Vagina (tissue), 2 donors: ENCODE measurements around the gene FNDC7. TPM values are rescaled to one million over a fixed set of nuclear protein-coding genes. Genes with fewer than 3 reads are reported as not detected.

Experiments
- DNase-seq, 2 donors: peaks; one replicate each; pipeline ENCODE4 v3.0.0-alpha.2; 2017; ENCODE audit errors: extremely low spot score in 2 of 2
- H3K27ac ChIP-seq: fragments of 200-600 bp; sonication (generic); one replicate; pipeline ENCODE4 v1.5.1; 2019
- H3K27me3 ChIP-seq: fragments of 200-600 bp; sonication (generic); one replicate; pipeline ENCODE4 v1.5.1; 2019
- H3K36me3 ChIP-seq, 2 donors: fragments of 200-600 bp; sonication (generic); one replicate each; pipeline ENCODE4 v1.5.1; 2017 to 2019
- H3K4me1 ChIP-seq: fragments of 200-600 bp; sonication (generic); one replicate; pipeline ENCODE4 v1.5.1; 2019
- H3K4me3 ChIP-seq, 2 donors: fragments of 200-600 bp; sonication (generic); 1 replicate in 1 of 2; 2 replicates in 1 of 2; pipeline ENCODE4 v1.5.1; 2016 to 2019
- H3K9me3 ChIP-seq: fragments of 200-600 bp; sonication (generic); one replicate; pipeline ENCODE4 v1.5.1; 2019
- CTCF ChIP-seq, 3 experiments: fragments of 450-650 bp in 2 of 3; fragments of 200-600 bp in 1 of 3; sonication (generic) in 1 of 3; IDR thresholded peaks; one replicate each; pipeline ENCODE4 v1.5.1; 2017 to 2019; ENCODE audit warnings: antibody characterized with exemption in 3 of 3, mild to moderate bottlenecking in 2 of 3, moderate library complexity in 2 of 3
- POLR2A ChIP-seq, 2 donors: fragments of 450-650 bp; IDR thresholded peaks; one replicate each; pipeline ENCODE4 v1.6.1; 2017; ENCODE audit warnings: antibody characterized with exemption in 2 of 2, mild to moderate bottlenecking in 2 of 2, moderate library complexity in 2 of 2
- POLR2AphosphoS5 ChIP-seq, 2 donors: sonication (generic); formaldehyde crosslinking; IDR thresholded peaks; one replicate each; pipeline ENCODE4 v1.9.0; 2017; ENCODE audit warnings: antibody characterized with exemption in 2 of 2, mild to moderate bottlenecking in 2 of 2, low read depth in 1 of 2; ENCODE audit not compliant: insufficient read depth in 1 of 2
- intact Hi-C: fragments of 100-400 bp; cut with DNase I; formaldehyde crosslinking; loops from one replicate; pipeline ENCODE4 v1.15.1; 2023
- total RNA-seq: library from RNA; depleted of rRNA; stranded (reverse); fragments of >200 nt; gene quantifications from one replicate; pipeline ENCODE4 v1.2.3, GENCODE V29; 2016

FNDC7 gene
- total RNA-seq, 1 donor from 2014 or later: not detected

- Histone ChIP-seq H3K9me3 (no peaks in the 10 kb centered on the region), H3K4me3 (no peak overlapping the region), H3K36me3 (no peaks in the 10 kb centered on the region), H3K27ac (no peak overlapping the region), H3K27me3 (no peaks in the 10 kb centered on the region), H3K4me1 (no peaks in the 10 kb centered on the region)
- no peak for DNase-seq
- intact Hi-C loops: no loop called here
- TF ChIP-seq POLR2AphosphoS5 (IDR thresholded peaks at IDR 0.05; ENCODE audit: insufficient read depth in 1 of 2, low read depth in 1 of 2) (no peak), POLR2A (IDR thresholded peaks at IDR 0.05) (no peak), CTCF (IDR thresholded peaks at IDR 0.05) (no peak)
Observed at GRCh38 chr1:108668777-108669176, 43.9 kb upstream of the FNDC7 start.

GRCh38 chr1:108669679-108670078 is 43.0 kb upstream of the FNDC7 start:
- no peak overlapping the region for H3K4me3 ChIP-seq
- intact Hi-C loops: no loop called here
- H3K27ac ChIP-seq: no peak overlapping the region
- no peaks in the 10 kb centered on the region for H3K4me1 ChIP-seq
- no peaks in the 10 kb centered on the region for H3K36me3 ChIP-seq
- no peak for TF ChIP-seq CTCF (IDR thresholded peaks at IDR 0.05)
- no peak for TF ChIP-seq POLR2A (IDR thresholded peaks at IDR 0.05)
- no peak for TF ChIP-seq POLR2AphosphoS5 (IDR thresholded peaks at IDR 0.05; ENCODE audit: insufficient read depth in 1 of 2, low read depth in 1 of 2)
- H3K27me3 ChIP-seq: no peaks in the 10 kb centered on the region
- H3K9me3 ChIP-seq: no peaks in the 10 kb centered on the region
- DNase-seq: no peak

- Histone ChIP-seq H3K9me3 (no peaks in the 10 kb centered on the region), H3K27me3 (no peaks in the 10 kb centered on the region), H3K27ac (no peak overlapping the region), H3K4me3 (no peak overlapping the region), H3K4me1 (no peaks in the 10 kb centered on the region), H3K36me3 (no peaks in the 10 kb centered on the region)
- no peak for TF ChIP-seq CTCF (IDR thresholded peaks at IDR 0.05)
- no peak for TF ChIP-seq POLR2A (IDR thresholded peaks at IDR 0.05)
- no peak for TF ChIP-seq POLR2AphosphoS5 (IDR thresholded peaks at IDR 0.05; ENCODE audit: insufficient read depth in 1 of 2, low read depth in 1 of 2)
- DNase-seq: no peak
- intact Hi-C loops: no loop called here
Observed at GRCh38 chr1:108670131-108670773, 42.5 kb upstream of the FNDC7 start.

- TF ChIP-seq CTCF (IDR thresholded peaks at IDR 0.05) (no peak), POLR2A (IDR thresholded peaks at IDR 0.05) (no peak), POLR2AphosphoS5 (IDR thresholded peaks at IDR 0.05; ENCODE audit: insufficient read depth in 1 of 2, low read depth in 1 of 2) (no peak)
- H3K36me3 ChIP-seq: no peaks in the 10 kb centered on the region
- no peak overlapping the region for H3K27ac ChIP-seq
- H3K9me3 ChIP-seq: no peaks in the 10 kb centered on the region
- H3K27me3 ChIP-seq: no peaks in the 10 kb centered on the region
- intact Hi-C loops: no loop called here
- DNase-seq: no peak
- H3K4me3 ChIP-seq: no peak overlapping the region
- no peaks in the 10 kb centered on the region for H3K4me1 ChIP-seq
Observed at GRCh38 chr1:108671143-108671542, 41.6 kb upstream of the FNDC7 start.

GRCh38 chr1:108678706-108679105 is 34.0 kb upstream of the FNDC7 start:
- H3K36me3 ChIP-seq: no peaks in the 10 kb centered on the region
- no peak overlapping the region for H3K4me3 ChIP-seq
- intact Hi-C loops: no loop called here
- H3K27me3 ChIP-seq: no peaks in the 10 kb centered on the region
- H3K4me1 ChIP-seq: no peaks in the 10 kb centered on the region
- no peaks in the 10 kb centered on the region for H3K9me3 ChIP-seq
- no peak for DNase-seq
- TF ChIP-seq CTCF (IDR thresholded peaks at IDR 0.05): no peak
- no peak for TF ChIP-seq POLR2A (IDR thresholded peaks at IDR 0.05)
- TF ChIP-seq POLR2AphosphoS5 (IDR thresholded peaks at IDR 0.05; ENCODE audit: insufficient read depth in 1 of 2, low read depth in 1 of 2): no peak
- H3K27ac ChIP-seq: no peak overlapping the region
